ENCODE measurements around the gene HELQ.

Gene HELQ

GRCh38 chr4:83449009-83449408 lies 6.6 kb downstream of the HELQ start:
- no peak overlapping the region for H2BK15ac ChIP-seq (ENCODE audit: low read depth, poor library complexity, severe bottlenecking)
- H2AK5ac ChIP-seq (ENCODE audit: low read length, severe bottlenecking), result no peak overlapping the region
- no peak overlapping the region for H3K27ac ChIP-seq (ENCODE audit: low read length, poor library complexity, severe bottlenecking)
- no peaks in the 10 kb centered on the region for H3K27me3 ChIP-seq (ENCODE audit: control insufficient read depth in 1 of 2, insufficient read depth in 1 of 2, low read length in 2 of 2)
- H3K9me3 ChIP-seq (ENCODE audit: control insufficient read depth, low read length), result no peaks in the 10 kb centered on the region
- H4K8ac ChIP-seq (ENCODE audit: low read length), result no peak overlapping the region
- H3K79me1 ChIP-seq (replicated peaks; ENCODE audit: low read length, poor library complexity, severe bottlenecking), result peaks cover 13% of the 10 kb centered on the region
- H3K9ac ChIP-seq (ENCODE audit: low read length), result no peak overlapping the region
- H2BK12ac ChIP-seq (ENCODE audit: low read length in 2 of 2), result no peak overlapping the region
- H2AFZ ChIP-seq (ENCODE audit: low read depth, low read length), result no peak overlapping the region
- H3K18ac ChIP-seq (ENCODE audit: low read depth in 1 of 2, low read length in 2 of 2), result no peak overlapping the region
- H3K4me2 ChIP-seq (ENCODE audit: low read length, poor library complexity, severe bottlenecking), result no peak overlapping the region
- peaks cover 1% of the 10 kb centered on the region for H3K4me1 ChIP-seq (ENCODE audit: control insufficient read depth, insufficient read depth, low read depth, low read length)
- H2BK120ac ChIP-seq (ENCODE audit: low read depth, low read length), result no peak overlapping the region
- no peak overlapping the region for H3K14ac ChIP-seq (ENCODE audit: low read length in 2 of 2)
- no peak for DNase-seq
- no peak overlapping the region for H3K23ac ChIP-seq (ENCODE audit: low read length in 2 of 2)
- no peak overlapping the region for H2BK5ac ChIP-seq (ENCODE audit: low read depth, low read length, poor library complexity, severe bottlenecking)
- H3K4me3 ChIP-seq (ENCODE audit: insufficient read depth in 1 of 2, low read depth in 1 of 2, low read length in 2 of 2), result no peak overlapping the region
- peaks cover 7 to 53% of the 10 kb centered on the region in 2 experiments for H3K36me3 ChIP-seq (ENCODE audit: control insufficient read depth in 1 of 2, insufficient read depth in 2 of 2, low read depth in 1 of 2, low read length in 2 of 2)
- 70% methylated on average over 2 of the region's 2 CpGs for WGBS
- no peak overlapping the region for H4K91ac ChIP-seq (ENCODE audit: low read length)
- no peak overlapping the region for H3K4ac ChIP-seq (ENCODE audit: low read depth in 1 of 2, low read length in 2 of 2)

GRCh38 chr4:83440899-83441298 lies 14.7 kb downstream of the HELQ start:
- 86% methylated on average over 1 of the region's 3 CpGs for WGBS
- Histone ChIP-seq H3K27me3 (ENCODE audit: control insufficient read depth in 1 of 2, insufficient read depth in 1 of 2, low read length in 2 of 2) (no peaks in the 10 kb centered on the region), H4K8ac (ENCODE audit: low read length) (no peak overlapping the region), H3K23ac (ENCODE audit: low read length in 2 of 2) (no peak overlapping the region), H3K14ac (ENCODE audit: low read length in 2 of 2) (no peak overlapping the region), H2AFZ (ENCODE audit: low read depth, low read length) (no peak overlapping the region), H3K18ac (ENCODE audit: low read depth in 1 of 2, low read length in 2 of 2) (no peak overlapping the region), H2BK15ac (ENCODE audit: low read depth, poor library complexity, severe bottlenecking) (no peak overlapping the region), H3K36me3 (ENCODE audit: control insufficient read depth in 1 of 2, insufficient read depth in 2 of 2, low read depth in 1 of 2, low read length in 2 of 2) (peaks cover 13 to 96% of the 10 kb centered on the region in 2 experiments), H3K9me3 (ENCODE audit: control insufficient read depth, low read length) (no peaks in the 10 kb centered on the region), H3K4me3 (ENCODE audit: insufficient read depth in 1 of 2, low read depth in 1 of 2, low read length in 2 of 2) (no peak overlapping the region), H3K4ac (ENCODE audit: low read depth in 1 of 2, low read length in 2 of 2) (no peak overlapping the region), H3K4me2 (ENCODE audit: low read length, poor library complexity, severe bottlenecking) (no peak overlapping the region), H3K79me1 (replicated peaks; ENCODE audit: low read length, poor library complexity, severe bottlenecking) (peaks cover 2% of the 10 kb centered on the region), H2BK120ac (ENCODE audit: low read depth, low read length) (no peak overlapping the region), H3K4me1 (ENCODE audit: control insufficient read depth, insufficient read depth, low read depth, low read length) (peaks cover 3% of the 10 kb centered on the region), H2BK5ac (ENCODE audit: low read depth, low read length, poor library complexity, severe bottlenecking) (no peak overlapping the region), H3K9ac (ENCODE audit: low read length) (no peak overlapping the region), H4K91ac (ENCODE audit: low read length) (no peak overlapping the region), H2AK5ac (ENCODE audit: low read length, severe bottlenecking) (no peak overlapping the region), H2BK12ac (ENCODE audit: low read length in 2 of 2) (no peak overlapping the region), H3K27ac (ENCODE audit: low read length, poor library complexity, severe bottlenecking) (no peak overlapping the region)
- DNase-seq, result no peak

GRCh38 chr4:83440148-83440814 lies 15.3 kb downstream of the HELQ start:
- WGBS, result 100% methylated on average over 1 of the region's 1 CpG
- Histone ChIP-seq H2BK12ac (ENCODE audit: low read length in 2 of 2) (no peak overlapping the region), H3K79me1 (replicated peaks; ENCODE audit: low read length, poor library complexity, severe bottlenecking) (peaks cover 2% of the 10 kb centered on the region), H3K4me2 (ENCODE audit: low read length, poor library complexity, severe bottlenecking) (no peak overlapping the region), H3K14ac (ENCODE audit: low read length in 2 of 2) (no peak overlapping the region), H2AFZ (ENCODE audit: low read depth, low read length) (no peak overlapping the region), H3K27ac (ENCODE audit: low read length, poor library complexity, severe bottlenecking) (no peak overlapping the region), H3K4me1 (ENCODE audit: control insufficient read depth, insufficient read depth, low read depth, low read length) (peaks cover 3% of the 10 kb centered on the region), H4K8ac (ENCODE audit: low read length) (no peak overlapping the region), H2AK5ac (ENCODE audit: low read length, severe bottlenecking) (no peak overlapping the region), H2BK5ac (ENCODE audit: low read depth, low read length, poor library complexity, severe bottlenecking) (no peak overlapping the region), H3K27me3 (ENCODE audit: control insufficient read depth in 1 of 2, insufficient read depth in 1 of 2, low read length in 2 of 2) (no peaks in the 10 kb centered on the region), H3K9ac (ENCODE audit: low read length) (no peak overlapping the region), H2BK120ac (ENCODE audit: low read depth, low read length) (no peak overlapping the region), H3K23ac (ENCODE audit: low read length in 2 of 2) (no peak overlapping the region), H3K9me3 (ENCODE audit: control insufficient read depth, low read length) (no peaks in the 10 kb centered on the region), H2BK15ac (ENCODE audit: low read depth, poor library complexity, severe bottlenecking) (no peak overlapping the region), H3K4ac (ENCODE audit: low read depth in 1 of 2, low read length in 2 of 2) (no peak overlapping the region), H3K4me3 (ENCODE audit: insufficient read depth in 1 of 2, low read depth in 1 of 2, low read length in 2 of 2) (no peak overlapping the region), H4K91ac (ENCODE audit: low read length) (no peak overlapping the region), H3K18ac (ENCODE audit: low read depth in 1 of 2, low read length in 2 of 2) (no peak overlapping the region), H3K36me3 (ENCODE audit: control insufficient read depth in 1 of 2, insufficient read depth in 2 of 2, low read depth in 1 of 2, low read length in 2 of 2) (peaks cover 13 to 90% of the 10 kb centered on the region in 2 experiments)
- no peak for DNase-seq

GRCh38 chr4:83438719-83439118 lies 16.9 kb downstream of the HELQ start:
- Histone ChIP-seq H2BK15ac (ENCODE audit: low read depth, poor library complexity, severe bottlenecking) (no peak overlapping the region), H3K27ac (ENCODE audit: low read length, poor library complexity, severe bottlenecking) (no peak overlapping the region), H4K91ac (ENCODE audit: low read length) (no peak overlapping the region), H3K4me3 (ENCODE audit: insufficient read depth in 1 of 2, low read depth in 1 of 2, low read length in 2 of 2) (no peak overlapping the region), H3K4ac (ENCODE audit: low read depth in 1 of 2, low read length in 2 of 2) (no peak overlapping the region), H3K9me3 (ENCODE audit: control insufficient read depth, low read length) (no peaks in the 10 kb centered on the region), H3K14ac (ENCODE audit: low read length in 2 of 2) (no peak overlapping the region), H2AFZ (ENCODE audit: low read depth, low read length) (no peak overlapping the region), H4K8ac (ENCODE audit: low read length) (no peak overlapping the region), H3K27me3 (ENCODE audit: control insufficient read depth in 1 of 2, insufficient read depth in 1 of 2, low read length in 2 of 2) (no peaks in the 10 kb centered on the region), H2BK12ac (ENCODE audit: low read length in 2 of 2) (no peak overlapping the region), H3K23ac (ENCODE audit: low read length in 2 of 2) (no peak overlapping the region), H3K9ac (ENCODE audit: low read length) (no peak overlapping the region), H2BK120ac (ENCODE audit: low read depth, low read length) (no peak overlapping the region), H3K18ac (ENCODE audit: low read depth in 1 of 2, low read length in 2 of 2) (no peak overlapping the region), H3K4me1 (ENCODE audit: control insufficient read depth, insufficient read depth, low read depth, low read length) (peaks cover 3% of the 10 kb centered on the region), H2AK5ac (ENCODE audit: low read length, severe bottlenecking) (no peak overlapping the region), H3K4me2 (ENCODE audit: low read length, poor library complexity, severe bottlenecking) (no peak overlapping the region), H3K79me1 (replicated peaks; ENCODE audit: low read length, poor library complexity, severe bottlenecking) (peaks cover 2% of the 10 kb centered on the region), H2BK5ac (ENCODE audit: low read depth, low read length, poor library complexity, severe bottlenecking) (no peak overlapping the region), H3K36me3 (ENCODE audit: control insufficient read depth in 1 of 2, insufficient read depth in 2 of 2, low read depth in 1 of 2, low read length in 2 of 2) (peaks cover 12 to 80% of the 10 kb centered on the region in 2 experiments)
- DNase-seq, result no peak

All from mesenchymal stem cell (in vitro differentiated cells and primary cell).